ENCODE measurements around the gene MAMSTR.

Gene MAMSTR

GRCh38 chr19:48711106-48711662, 8.3 kb downstream of the MAMSTR start:
- no peak for TF ChIP-seq CTCF (IDR thresholded peaks at IDR 0.05; ENCODE audit: low read length, missing control alignments)
- no peak for DNase-seq (ENCODE audit: low read depth)
- H3K4me3 ChIP-seq (replicated peaks; ENCODE audit: low read depth, low read length): no peak overlapping the region

GRCh38 chr19:48708471-48708870, 11.1 kb downstream of the MAMSTR start:
- H3K4me3 ChIP-seq (replicated peaks; ENCODE audit: low read depth, low read length): no peak overlapping the region
- TF ChIP-seq CTCF (IDR thresholded peaks at IDR 0.05; ENCODE audit: low read length, missing control alignments): no peak
- no peak for DNase-seq (ENCODE audit: low read depth)

GRCh38 chr19:48705431-48705830, 14.1 kb downstream of the MAMSTR start:
- no peak for TF ChIP-seq CTCF (IDR thresholded peaks at IDR 0.05; ENCODE audit: low read length, missing control alignments)
- DNase-seq (ENCODE audit: low read depth): no peak
- no peak overlapping the region for H3K4me3 ChIP-seq (replicated peaks; ENCODE audit: low read depth, low read length)

- TF ChIP-seq CTCF (IDR thresholded peaks at IDR 0.05; ENCODE audit: low read length, missing control alignments): no peak
- DNase-seq (ENCODE audit: low read depth): no peak
- H3K4me3 ChIP-seq (replicated peaks; ENCODE audit: low read depth, low read length): no peak overlapping the region
These were observed 16.2 kb downstream of the MAMSTR start for GRCh38 chr19:48703316-48703715.

GRCh38 chr19:48702701-48703100, 16.8 kb downstream of the MAMSTR start:
- H3K4me3 ChIP-seq (replicated peaks; ENCODE audit: low read depth, low read length): no peak overlapping the region
- DNase-seq (ENCODE audit: low read depth): no peak
- TF ChIP-seq CTCF (IDR thresholded peaks at IDR 0.05; ENCODE audit: low read length, missing control alignments): no peak

- no peak overlapping the region for H3K4me3 ChIP-seq (replicated peaks; ENCODE audit: low read depth, low read length)
- TF ChIP-seq CTCF (IDR thresholded peaks at IDR 0.05; ENCODE audit: low read length, missing control alignments): no peak
- DNase-seq (ENCODE audit: low read depth): peak; percentile 79
These were observed 21.5 kb downstream of the MAMSTR start for GRCh38 chr19:48698046-48698445.

- peak overlapping the region; percentile 5 for H3K4me3 ChIP-seq (replicated peaks; ENCODE audit: low read depth, low read length)
- no peak for TF ChIP-seq CTCF (IDR thresholded peaks at IDR 0.05; ENCODE audit: low read length, missing control alignments)
- DNase-seq (ENCODE audit: low read depth): no peak
These were observed 23.0 kb downstream of the MAMSTR start for GRCh38 chr19:48696353-48697010.

All from fibroblast of pulmonary artery (primary cell).